NK-92 (cell line): ENCODE measurements around the gene CYREN.

Experiments used
- DNase-seq: peaks from one replicate; lab custom pipeline; 2025; ENCODE audit not compliant: unreplicated experiment; lab: John Stamatoyannopoulos, UW

Gene CYREN

GRCh38 chr7:135197906-135198655 lies 27.6 kb upstream of the CYREN start:
- DNase-seq: no peak

- DNase-seq: no peak
These were observed 26.8 kb upstream of the CYREN start for GRCh38 chr7:135197343-135197742.

DNA sequence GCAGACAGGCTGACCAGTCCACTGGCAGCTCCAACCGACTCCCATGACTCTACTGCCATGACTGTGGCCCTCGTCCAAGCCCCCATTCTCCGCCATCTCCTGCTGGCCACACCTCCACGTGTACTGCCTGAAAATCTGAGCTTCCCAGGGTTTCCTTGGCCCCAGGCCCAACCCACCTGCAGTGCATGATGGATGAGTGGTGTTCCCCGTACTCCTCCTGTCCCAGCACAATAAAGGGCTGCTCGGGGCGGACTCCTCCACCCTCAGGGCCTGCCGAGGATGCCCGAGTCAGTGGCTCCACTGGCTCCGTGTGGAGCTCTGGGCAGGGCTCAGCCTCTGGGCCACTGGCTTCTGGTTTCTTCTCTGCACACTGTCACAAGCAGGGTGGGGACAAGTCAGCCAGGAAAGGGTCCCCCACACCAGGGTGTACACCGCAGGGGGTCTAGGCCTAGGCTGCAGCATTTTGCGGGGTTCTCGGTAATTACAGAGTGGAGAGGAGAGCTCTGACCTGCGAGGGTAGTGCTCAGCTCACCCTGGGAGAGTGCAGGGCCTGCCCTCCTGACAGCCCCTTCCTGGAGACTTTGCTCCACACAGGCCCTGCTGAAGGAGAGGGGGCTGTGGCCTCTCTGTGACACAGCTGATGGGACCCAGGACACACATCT lies 25.6 kb upstream of the CYREN start:
- DNase-seq: no peak

- DNase-seq: no peak
These were observed 24.6 kb upstream of the CYREN start for GRCh38 chr7:135195156-135195555.

- DNase-seq: no peak
These were observed 24.1 kb upstream of the CYREN start for GRCh38 chr7:135194494-135195095.

- no peak for DNase-seq
These were observed 23.1 kb upstream of the CYREN start for GRCh38 chr7:135193615-135194081.

- no peak for DNase-seq
These were observed 22.5 kb upstream of the CYREN start for GRCh38 chr7:135192914-135193536.

- DNase-seq: no peak
These were observed 20.2 kb upstream of the CYREN start for GRCh38 chr7:135190703-135191102.

DNA sequence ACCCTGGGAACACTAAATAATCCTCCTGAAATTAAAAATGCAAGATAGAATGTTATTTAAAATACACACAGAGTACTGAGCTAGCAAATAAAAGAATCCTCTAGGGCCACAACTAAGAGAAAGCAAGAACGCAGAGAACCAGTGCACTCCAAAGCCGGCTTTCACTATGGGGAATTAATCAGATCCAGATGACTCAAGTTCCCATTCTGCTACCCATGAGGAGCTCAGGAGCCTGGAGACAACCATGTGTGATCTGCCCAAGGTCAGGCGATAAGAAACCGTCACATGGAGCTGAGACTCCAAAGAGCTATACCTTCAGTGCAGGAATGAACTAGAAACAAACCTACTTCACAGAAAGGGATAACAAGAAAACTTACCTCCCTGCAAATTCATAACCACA lies 19.5 kb upstream of the CYREN start:
- DNase-seq: no peak

GRCh38 chr7:135189221-135189662 lies 18.7 kb upstream of the CYREN start:
- DNase-seq: no peak

GRCh38 chr7:135188298-135188984 lies 17.9 kb upstream of the CYREN start:
- DNase-seq: no peak

DNA sequence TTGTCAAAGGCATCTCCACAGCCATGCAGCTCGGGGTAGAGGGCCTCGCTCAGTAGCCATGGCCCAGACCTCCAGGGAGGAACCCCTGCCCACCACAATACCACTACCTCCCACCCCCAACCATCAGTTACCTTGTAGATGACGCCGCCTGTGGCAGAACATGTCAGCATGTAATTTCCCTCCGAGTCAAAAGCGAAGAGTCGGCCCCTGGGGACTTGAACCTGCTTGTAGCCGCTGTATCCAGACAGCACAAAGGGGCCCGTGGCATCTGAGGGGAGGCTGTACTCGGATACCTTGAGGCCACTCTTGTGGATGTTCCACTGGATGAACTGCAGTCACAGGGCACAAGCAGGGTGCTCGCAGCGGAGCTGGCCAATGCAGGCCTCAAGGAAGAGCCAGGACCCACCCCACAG lies 16.3 kb upstream of the CYREN start:
- no peak for DNase-seq

GRCh38 chr7:135186261-135186540 lies 15.7 kb upstream of the CYREN start:
- DNase-seq: no peak

DNA sequence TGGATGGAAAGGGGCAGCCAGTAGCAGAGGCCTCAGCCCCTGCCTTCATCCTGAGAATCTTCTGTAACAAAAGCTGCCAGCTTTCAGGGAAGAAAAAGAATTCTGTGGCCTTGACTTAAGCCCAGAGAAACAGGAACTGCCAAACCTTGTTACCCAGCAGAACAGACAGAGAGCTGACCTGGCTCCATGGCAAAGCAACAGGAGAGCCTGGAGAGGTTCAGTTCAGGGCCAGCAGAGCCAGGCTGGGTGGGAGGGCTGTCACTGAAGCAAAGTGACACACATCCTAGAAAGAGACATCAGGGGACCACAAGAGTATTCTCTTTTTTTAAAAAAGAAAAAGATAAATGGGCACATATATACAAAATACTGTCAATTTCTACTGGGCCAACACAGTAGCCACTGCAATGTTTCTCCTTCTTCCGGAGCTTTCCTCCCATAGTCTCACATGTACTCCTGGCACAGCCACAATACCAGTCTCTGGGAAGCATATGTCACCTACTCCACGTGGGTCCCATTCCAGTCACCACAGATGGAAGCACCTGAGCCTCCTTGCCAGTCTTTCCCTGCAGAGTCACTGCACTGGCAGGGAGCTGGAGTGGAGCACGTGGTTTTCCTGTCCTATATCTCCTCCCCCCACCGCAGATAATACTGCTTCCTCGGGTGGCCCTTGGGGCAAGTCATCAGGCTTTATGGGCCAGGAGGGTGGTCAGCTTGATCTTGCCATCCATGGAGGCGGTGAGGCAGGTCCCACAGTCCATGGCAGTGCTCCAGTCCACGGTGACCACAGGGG lies 15.2 kb upstream of the CYREN start:
- DNase-seq: no peak

DNA sequence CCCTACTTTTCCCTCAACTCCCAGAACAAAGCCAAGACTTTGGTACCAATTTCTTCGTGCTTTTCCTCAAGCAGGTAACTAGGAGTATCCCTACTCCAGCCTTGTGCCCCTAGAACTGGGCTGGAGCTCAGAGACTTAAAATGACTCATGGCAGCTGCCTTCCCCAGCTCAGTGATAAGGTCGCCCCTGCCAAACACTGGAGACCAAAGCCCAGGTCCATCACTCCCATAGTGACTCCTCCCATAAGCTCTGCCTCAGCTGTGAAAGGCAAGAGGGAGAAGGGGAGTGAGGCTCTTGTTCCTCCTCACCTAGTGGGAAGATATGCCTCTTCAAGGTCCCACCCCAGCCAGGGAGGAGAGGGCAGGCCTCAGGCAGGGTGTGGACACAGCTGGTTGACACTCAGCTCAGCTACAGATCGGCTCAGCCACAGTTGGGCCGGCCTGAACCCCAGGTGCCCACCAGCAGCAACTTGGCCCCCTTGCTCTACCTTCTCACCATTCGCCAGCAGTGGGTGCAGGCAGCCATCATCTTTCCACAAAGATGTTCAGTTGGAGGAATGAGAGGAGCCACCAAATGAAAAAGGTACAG lies 13.8 kb upstream of the CYREN start:
- DNase-seq: no peak

GRCh38 chr7:135183478-135183877 lies 13.0 kb upstream of the CYREN start:
- no peak for DNase-seq

- no peak for DNase-seq
These were observed 11.6 kb upstream of the CYREN start for GRCh38 chr7:135181929-135182678.

DNA sequence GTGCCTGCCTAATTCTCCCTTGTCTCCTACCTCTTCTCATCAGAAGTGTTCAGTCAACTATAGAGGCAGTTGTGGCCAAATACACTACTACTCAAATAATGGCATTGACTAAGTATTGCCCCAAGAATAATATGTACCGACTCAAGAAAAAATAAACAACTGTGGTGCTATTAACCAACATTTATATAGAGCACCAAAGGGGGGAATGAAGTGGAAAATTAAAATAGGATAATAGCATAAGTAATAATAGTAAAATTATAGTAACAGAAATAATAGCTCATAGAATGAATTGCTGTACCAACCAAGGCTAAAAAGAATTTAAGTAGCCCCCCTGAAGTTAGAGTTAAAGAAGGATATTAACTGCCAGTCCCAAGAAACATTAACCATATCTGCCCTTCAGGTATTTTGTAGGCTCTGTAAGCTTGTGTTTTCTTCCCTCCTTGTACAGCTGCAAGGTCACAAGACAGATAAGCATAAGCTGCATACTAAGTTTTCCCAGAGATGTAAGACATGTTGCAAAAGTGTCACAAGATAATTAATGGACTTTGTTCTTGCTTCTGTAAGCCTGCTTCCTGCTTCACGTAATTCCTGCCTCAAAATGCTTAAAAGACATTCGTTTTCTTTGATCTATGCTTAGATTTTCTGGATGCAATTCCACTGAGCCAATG lies 10.9 kb upstream of the CYREN start:
- no peak for DNase-seq

DNA sequence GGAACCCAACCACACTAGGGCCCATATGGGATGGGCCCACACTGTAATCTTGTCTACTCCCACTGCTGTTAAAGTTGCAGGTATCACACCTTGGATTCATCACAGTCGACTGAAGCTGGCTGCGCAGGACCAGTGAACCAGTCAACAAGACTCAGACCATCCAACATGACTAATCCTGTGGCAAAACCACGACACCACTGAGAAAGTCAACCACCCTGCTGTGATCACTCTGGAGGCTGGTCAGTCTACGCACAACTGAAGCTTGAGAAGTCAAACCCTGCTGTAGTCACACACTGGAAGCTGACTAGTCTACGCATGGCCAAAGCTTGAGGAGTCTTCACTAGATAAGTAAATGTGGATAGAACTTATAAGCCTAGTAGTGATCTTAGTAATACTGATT lies 9.6 kb upstream of the CYREN start:
- DNase-seq: no peak
